SK-N-SH (cell line): ENCODE data around the gene RABGAP1L. TPM values are rescaled to one million over a fixed set of nuclear protein-coding genes. Genes with fewer than 3 reads are reported as not detected.

Experiments
- CTCF ChIA-PET: fragments of 300-600, 350-600 bp; formaldehyde crosslinking; extraction: SDS; loops from one replicate; lab custom pipeline; 2021; lab: Yijun Ruan, JAX
- POLR2A ChIA-PET: fragments of 350-600 bp; sonication (Branson Sonifier 250); formaldehyde crosslinking; extraction: SDS; loops from one replicate; lab custom pipeline; 2020; ENCODE audit warnings: antibody characterized with exemption, inconsistent platforms; lab: Yijun Ruan, JAX
- DNase-seq: peaks from one replicate; pipeline ENCODE4 v3.0.0; 2012
- H2AFZ ChIP-seq: fragments of 200-600 bp; sonication (generic); 2 replicates; pipeline ENCODE4 v1.8.1; 2016; ENCODE audit warnings: antibody characterized with exemption, mild to moderate bottlenecking, low read depth
- H3F3A ChIP-seq: fragments of 200-600 bp; sonication (generic); replicated peaks from 2 replicates; pipeline ENCODE3; 2016; ENCODE audit warnings: antibody characterized with exemption, mild to moderate bottlenecking; ENCODE audit not compliant: insufficient read depth
- H3K27ac ChIP-seq, 2 experiments: fragments of 200-500 bp in 1 of 2; fragments of 200-600 bp in 1 of 2; sonication (Bioruptor generic) in 1 of 2; sonication (generic), shearing (Covaris generic) in 1 of 2; 2 replicates each; pipeline versions ENCODE4 v1.5.1 to v1.6.1; 2014 to 2016; ENCODE audit warnings: low read depth in 2 of 2, inconsistent platforms in 1 of 2, low read length in 1 of 2, mild to moderate bottlenecking in 1 of 2, mixed read lengths in 1 of 2
- H3K27me3 ChIP-seq: fragments of 200-600 bp; sonication (generic), shearing (Covaris generic); 2 replicates; pipeline ENCODE4 v1.6.1; 2016; ENCODE audit warnings: mixed run types; ENCODE audit not compliant: insufficient read depth
- H3K36me3 ChIP-seq, 2 experiments: fragments of 200-500 bp in 1 of 2; fragments of 200-600 bp in 1 of 2; sonication (Bioruptor generic) in 1 of 2; sonication (generic) in 1 of 2; replicated peaks in 1 of 2; 2 replicates each; pipeline versions ENCODE3 to v1.5.1; 2014 to 2016; ENCODE audit warnings: low read length in 1 of 2, mild to moderate bottlenecking in 1 of 2; ENCODE audit not compliant: insufficient read depth in 2 of 2, control insufficient read depth in 1 of 2
- H3K4me1 ChIP-seq, 2 experiments: fragments of 200-500 bp in 1 of 2; fragments of 200-600 bp in 1 of 2; sonication (Bioruptor generic) in 1 of 2; sonication (generic), shearing (Covaris generic) in 1 of 2; 2 replicates each; pipeline versions ENCODE4 v1.5.1 to v1.6.1; 2014 to 2016; ENCODE audit warnings: low read depth in 1 of 2, low read length in 1 of 2, mixed run types in 1 of 2; ENCODE audit not compliant: insufficient read depth in 2 of 2, control insufficient read depth in 1 of 2
- H3K4me2 ChIP-seq: fragments of 200-600 bp; sonication (generic), shearing (Covaris generic); 2 replicates; pipeline ENCODE4 v1.6.1; 2017; ENCODE audit warnings: mixed run types
- H3K4me3 ChIP-seq, 2 experiments: fragments of 200-500 bp in 1 of 2; fragments of 200-600 bp in 1 of 2; sonication (Bioruptor generic) in 1 of 2; sonication (generic), shearing (Covaris generic) in 1 of 2; 2 replicates each; pipeline versions ENCODE4 v1.5.1 to v1.8.1; 2014 to 2016; ENCODE audit warnings: low read depth in 2 of 2, inconsistent platforms in 1 of 2, low read length in 1 of 2, mild to moderate bottlenecking in 1 of 2, mixed read lengths in 1 of 2, moderate library complexity in 1 of 2
- H3K79me2 ChIP-seq: fragments of 200-600 bp; sonication (generic); 2 replicates; pipeline ENCODE4 v1.8.1; 2017; ENCODE audit warnings: mild to moderate bottlenecking; ENCODE audit not compliant: insufficient read depth
- H3K9ac ChIP-seq: fragments of 200-600 bp; sonication (generic); 2 replicates; pipeline ENCODE4 v1.6.1; 2017; ENCODE audit warnings: mixed run types
- H3K9me2 ChIP-seq: fragments of 200-600 bp; sonication (generic); 2 replicates; pipeline ENCODE4 v1.6.1; 2017; ENCODE audit warnings: mixed run types
- H3K9me3 ChIP-seq: fragments of 200-600 bp; sonication (generic); 2 replicates; pipeline ENCODE4 v1.6.1; 2017; ENCODE audit warnings: mixed run types, mild to moderate bottlenecking, moderate library complexity
- H4K20me1 ChIP-seq: fragments of 200-600 bp; sonication (generic); 2 replicates; pipeline ENCODE4 v1.6.1; 2017; ENCODE audit warnings: mild to moderate bottlenecking, mixed run types; ENCODE audit not compliant: insufficient read depth
- FOXJ3 ChIP-seq: sonication (generic); formaldehyde crosslinking; IDR thresholded peaks from 2 replicates; pipeline ENCODE4 v1.5.1; 2020; ENCODE audit warnings: mild to moderate bottlenecking, missing genetic modification reagents
- FOXM1 ChIP-seq: IDR thresholded peaks from 2 replicates; pipeline ENCODE4 v1.4.0; 2012; ENCODE audit warnings: low read depth, mild to moderate bottlenecking
- GATA2 ChIP-seq: sonication (generic); formaldehyde crosslinking; IDR thresholded peaks from 2 replicates; pipeline ENCODE4 v1.5.0; 2020; ENCODE audit warnings: mild to moderate bottlenecking, missing genetic modification reagents
- MEF2A ChIP-seq: IDR thresholded peaks from 2 replicates; pipeline ENCODE4 v1.4.0; 2012; ENCODE audit warnings: low read depth, borderline replicate concordance
- NRF1 ChIP-seq: IDR thresholded peaks from 2 replicates; pipeline ENCODE4 v1.6.1; 2012; ENCODE audit warnings: low read depth, mild to moderate bottlenecking, low read length
- PBX3 ChIP-seq: IDR thresholded peaks from 2 replicates; pipeline ENCODE4; 2012
- POLR2AphosphoS5 ChIP-seq: IDR thresholded peaks from 2 replicates; pipeline ENCODE4 v1.6.1; 2012; ENCODE audit warnings: low read depth, low read length
- RAD21 ChIP-seq: IDR thresholded peaks from 2 replicates; pipeline ENCODE4 v1.6.1; 2012; ENCODE audit warnings: mild to moderate bottlenecking, low read length
- RCOR1 ChIP-seq: fragments of 150-350 bp; IDR thresholded peaks from 2 replicates; pipeline ENCODE4 v1.6.1; 2017; ENCODE audit warnings: antibody characterized with exemption, low read length
- REST ChIP-seq: IDR thresholded peaks from 2 replicates; pipeline ENCODE4 v1.6.1; 2012; ENCODE audit warnings: mild to moderate bottlenecking, low read depth, low read length, moderate library complexity
- RFX5 ChIP-seq: IDR thresholded peaks from 2 replicates; pipeline ENCODE4 v1.6.1; 2012; ENCODE audit warnings: mild to moderate bottlenecking, improper control_type of control experiment, low read length
- RXRA ChIP-seq: IDR thresholded peaks from 2 replicates; pipeline ENCODE4 v1.4.0; 2012; ENCODE audit warnings: low read depth, mild to moderate bottlenecking, borderline replicate concordance
- SMC3 ChIP-seq: IDR thresholded peaks from 2 replicates; pipeline ENCODE4 v1.6.1; 2012; ENCODE audit warnings: low read depth, low read length, improper control_type of control experiment
- TAF1 ChIP-seq: IDR thresholded peaks from 2 replicates; pipeline ENCODE4 v1.6.1; 2012; ENCODE audit warnings: low read depth, mild to moderate bottlenecking, low read length, moderate library complexity, borderline replicate concordance
- TCF12 ChIP-seq: IDR thresholded peaks from 2 replicates; pipeline ENCODE4 v1.4.0; 2012
- TEAD4 ChIP-seq: IDR thresholded peaks from 2 replicates; pipeline ENCODE4 v1.4.0; 2012; ENCODE audit warnings: mild to moderate bottlenecking, borderline replicate concordance; ENCODE audit not compliant: insufficient read depth
- USF2 ChIP-seq: fragments of 150-350 bp; IDR thresholded peaks from 2 replicates; pipeline ENCODE4 v1.6.1; 2017; ENCODE audit warnings: antibody characterized with exemption, low read length, low read depth, borderline replicate concordance
- WGBS: methylation state at CpG from one replicate; pipeline ENCODE4 v1.1.6; 2017; ENCODE audit warnings: low lambda C conversion rate; 5-methylcytosine and 5-hydroxymethylcytosine counted together
- polyA plus RNA-seq, 3 experiments: library from polyadenylated mRNA; depleted of rRNA; stranded (reverse); fragments of >200 nt; gene quantifications; 2 replicates each; pipeline ENCODE4 v1.2.3, GENCODE V29; 2012
- TF ChIP-seq, protein P1 (sequence below): IDR thresholded peaks from 2 replicates; pipeline ENCODE4 v1.4.0; 2012; ENCODE audit warnings: low read depth, borderline replicate concordance
- TF ChIP-seq, protein P2 (sequence below): IDR thresholded peaks from 2 replicates; pipeline ENCODE4 v1.4.0; 2012; ENCODE audit warnings: low read depth

Gene RABGAP1L
- polyA plus RNA-seq, 1 of the 3 experiments (the other 2 are of a cell fraction) = 7.2 TPM

- Histone ChIP-seq H3K9me2 (no peaks in the 10 kb centered on the region), H3K4me3 (no peak overlapping the region), H3K27ac (no peak overlapping the region), H3K4me1 (no peaks in the 10 kb centered on the region), H3K4me2 (no peak overlapping the region), H3K36me3 (no peaks in the 10 kb centered on the region), H3K27me3 (no peaks in the 10 kb centered on the region), H3K79me2 (no peaks in the 10 kb centered on the region), H2AFZ (no peak overlapping the region), H3F3A (no peaks in the 10 kb centered on the region), H3K9ac (no peak overlapping the region), H3K9me3 (no peaks in the 10 kb centered on the region), H4K20me1 (no peaks in the 10 kb centered on the region)
- ChIA-PET POLR2A (no interaction called here), CTCF (interaction anchor here (1.6 kb wide), 1 partner anchor 10 kb away, joined by 3 read pairs; no protein-coding TSS in a partner anchor)
- WGBS = 46% methylated on average over 3 of the region's 3 CpGs
- DNase-seq = no peak
- TF ChIP-seq RFX5 (no peak), PBX3 (no peak), POLR2AphosphoS5 (no peak), TAF1 (no peak), MEF2A (no peak), RCOR1 (no peak), GATA2 (CRISPR knock-in tag) (no peak), SMC3 (no peak), FOXM1 (no peak), USF2 (no peak), RXRA (no peak), REST (no peak), FOXJ3 (CRISPR knock-in tag) (no peak), NRF1 (no peak), TCF12 (no peak), TEAD4 (no peak), RAD21 (no peak)
- TF ChIP-seq, protein P1, sequence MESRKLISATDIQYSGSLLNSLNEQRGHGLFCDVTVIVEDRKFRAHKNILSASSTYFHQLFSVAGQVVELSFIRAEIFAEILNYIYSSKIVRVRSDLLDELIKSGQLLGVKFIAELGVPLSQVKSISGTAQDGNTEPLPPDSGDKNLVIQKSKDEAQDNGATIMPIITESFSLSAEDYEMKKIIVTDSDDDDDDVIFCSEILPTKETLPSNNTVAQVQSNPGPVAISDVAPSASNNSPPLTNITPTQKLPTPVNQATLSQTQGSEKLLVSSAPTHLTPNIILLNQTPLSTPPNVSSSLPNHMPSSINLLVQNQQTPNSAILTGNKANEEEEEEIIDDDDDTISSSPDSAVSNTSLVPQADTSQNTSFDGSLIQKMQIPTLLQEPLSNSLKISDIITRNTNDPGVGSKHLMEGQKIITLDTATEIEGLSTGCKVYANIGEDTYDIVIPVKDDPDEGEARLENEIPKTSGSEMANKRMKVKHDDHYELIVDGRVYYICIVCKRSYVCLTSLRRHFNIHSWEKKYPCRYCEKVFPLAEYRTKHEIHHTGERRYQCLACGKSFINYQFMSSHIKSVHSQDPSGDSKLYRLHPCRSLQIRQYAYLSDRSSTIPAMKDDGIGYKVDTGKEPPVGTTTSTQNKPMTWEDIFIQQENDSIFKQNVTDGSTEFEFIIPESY = no peak
- TF ChIP-seq, protein P2, sequence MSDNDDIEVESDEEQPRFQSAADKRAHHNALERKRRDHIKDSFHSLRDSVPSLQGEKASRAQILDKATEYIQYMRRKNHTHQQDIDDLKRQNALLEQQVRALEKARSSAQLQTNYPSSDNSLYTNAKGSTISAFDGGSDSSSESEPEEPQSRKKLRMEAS = no peak
Observed at GRCh38 chr1:174884038-174884437, 724.7 kb downstream of the RABGAP1L start.
